HG02763 (cell line): ENCODE results near the gene MED13.
"Not testable (repeated sequence)": the region's sequence is repeated elsewhere in the genome, so short reads cannot be mapped to it uniquely, and the experiment has no call there.

Source experiments
- ATAC-seq: cut with Tn5 transposase; IDR thresholded peaks from one replicate; pipeline ENCODE4 v1.9.1; 2021; ENCODE audit warnings: mild to moderate bottlenecking, moderate library complexity; ENCODE audit not compliant: unreplicated experiment

MED13 gene

DNA sequence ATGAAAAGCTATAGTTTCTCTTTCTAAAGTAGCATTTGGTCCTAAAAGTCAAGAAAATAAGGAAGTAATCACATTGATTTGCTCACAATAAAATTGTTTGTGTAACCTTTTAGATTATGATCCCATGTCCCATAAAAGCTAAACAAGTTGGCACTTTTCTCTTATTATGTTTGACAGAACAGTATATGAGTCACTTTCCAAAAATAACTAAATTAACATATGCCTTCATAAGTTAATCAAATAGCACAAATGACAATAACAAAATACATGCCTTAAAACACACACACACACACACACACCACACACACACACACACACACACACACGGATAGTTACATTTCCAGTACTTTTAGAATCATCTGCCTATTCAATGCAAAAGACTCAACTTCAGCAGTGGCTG is 2.8 kb downstream of the MED13 start:
- ATAC-seq = no peak

DNA sequence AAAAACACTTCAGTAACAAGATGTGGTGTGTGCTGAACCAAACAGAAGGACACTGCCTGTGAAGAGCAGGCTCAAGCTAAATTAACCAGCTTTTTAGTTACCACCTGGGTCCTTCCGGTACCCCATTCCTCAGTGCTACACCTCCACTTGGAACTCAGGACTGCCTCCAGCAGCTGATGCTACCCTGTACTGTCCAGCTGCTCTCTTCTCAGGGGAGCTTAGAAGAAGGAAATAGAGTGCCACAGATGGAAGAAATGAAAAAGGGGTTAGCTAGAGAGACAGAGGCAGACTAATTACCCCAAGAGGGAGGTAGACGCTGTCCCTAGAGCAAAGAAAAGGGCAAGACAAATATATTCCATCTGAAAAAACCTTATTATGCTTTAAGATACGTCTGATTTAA is 5.7 kb downstream of the MED13 start:
- ATAC-seq = no peak

DNA sequence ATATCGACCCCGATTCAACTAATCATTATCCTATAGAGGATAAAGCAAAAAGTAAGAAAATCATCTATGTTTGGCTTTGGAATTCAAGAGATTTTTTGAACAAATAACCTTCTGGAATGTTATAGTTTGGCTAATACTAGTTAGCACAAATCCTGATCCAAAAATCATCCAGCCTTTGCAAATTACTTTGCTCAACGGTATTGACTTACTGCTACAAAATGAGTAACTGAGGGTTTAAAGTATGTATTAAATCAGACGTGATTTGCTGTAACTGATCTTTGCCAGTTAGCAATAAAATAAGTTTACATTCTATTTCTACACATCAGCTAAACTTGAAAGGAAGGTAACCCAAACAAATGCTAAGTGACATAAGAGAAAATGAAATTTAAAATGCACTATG is 6.5 kb downstream of the MED13 start:
- ATAC-seq = no peak

DNA sequence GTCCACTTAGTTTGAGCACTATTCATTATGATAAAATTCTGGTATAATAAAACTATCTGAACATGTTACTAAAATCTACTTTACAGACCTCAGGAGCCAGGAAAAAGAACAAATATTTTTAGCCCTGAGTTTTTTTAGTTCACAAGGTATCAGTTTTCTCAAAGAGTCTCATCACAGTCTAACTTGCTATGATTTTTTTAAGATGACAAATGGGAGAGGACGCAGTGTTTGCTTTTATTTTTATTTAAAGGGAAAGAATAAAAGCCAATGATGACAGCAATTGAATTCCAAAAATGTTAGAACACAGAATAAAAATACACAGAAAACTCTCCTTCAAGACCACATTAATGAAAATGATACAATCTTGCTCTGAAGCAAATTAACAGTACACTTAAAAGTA is 7.4 kb downstream of the MED13 start:
- ATAC-seq = no peak

DNA sequence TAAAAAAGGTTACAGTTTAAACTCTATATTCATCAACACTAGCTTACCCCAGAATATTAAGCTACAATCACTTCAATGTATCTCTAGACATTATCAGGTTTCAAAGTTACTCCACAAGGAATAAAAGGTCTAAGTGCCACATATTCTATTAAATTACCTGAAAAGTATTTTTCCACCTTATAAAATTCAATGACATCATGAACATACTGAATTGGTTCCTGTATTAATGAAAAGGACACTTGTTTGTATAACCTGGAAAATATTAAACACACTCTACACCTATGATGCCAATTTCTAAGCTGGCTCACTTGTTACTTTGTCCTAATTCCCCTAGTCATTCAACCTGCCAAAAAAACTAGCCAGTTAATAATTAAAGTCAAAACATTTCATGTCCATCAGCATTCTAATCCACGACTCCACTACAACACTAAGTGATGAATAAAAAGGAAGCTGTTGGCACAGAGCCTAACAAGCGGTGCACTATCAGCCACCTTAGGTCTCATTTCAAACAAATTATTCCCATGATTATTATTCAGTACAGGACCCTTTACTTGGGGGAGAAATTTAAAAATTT is 12.2 kb downstream of the MED13 start:
- ATAC-seq = no peak

DNA sequence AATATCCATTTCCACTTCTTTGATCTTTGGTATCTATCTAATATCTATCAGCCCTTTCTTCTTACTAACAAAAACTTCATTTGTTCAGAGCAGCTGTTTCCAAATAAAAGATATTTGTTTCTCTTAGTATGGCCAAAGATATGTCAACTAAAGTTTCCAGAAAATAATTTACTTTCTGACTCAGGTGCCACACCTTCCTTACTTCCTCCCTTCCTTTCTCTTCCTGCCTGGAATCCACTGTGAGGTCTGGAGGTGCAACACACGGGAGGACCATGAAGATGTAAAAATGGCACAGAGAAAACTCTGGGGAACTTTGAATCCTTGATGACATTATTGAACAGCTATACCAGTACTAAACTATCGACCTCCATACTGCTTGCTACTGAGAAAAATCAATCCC is 14.0 kb downstream of the MED13 start:
- no peak for ATAC-seq

DNA sequence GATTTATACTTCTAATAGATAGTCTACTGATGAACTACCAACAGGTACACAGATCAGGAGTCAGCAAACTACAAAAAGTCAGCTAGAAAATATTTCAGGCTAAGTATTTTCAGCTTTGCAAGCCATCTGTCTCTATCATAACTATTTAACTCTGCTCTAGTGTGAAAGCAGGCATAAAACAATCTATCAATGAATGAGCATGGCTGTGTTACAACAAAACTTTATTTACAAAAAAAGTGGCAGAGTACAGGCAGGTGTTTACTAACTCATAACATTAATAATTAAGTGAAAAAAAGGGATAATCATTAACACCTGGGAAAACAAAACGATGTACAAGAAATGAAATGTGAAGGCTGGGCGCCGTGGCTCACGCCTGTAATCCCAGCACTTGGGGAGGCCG is 15.8 kb downstream of the MED13 start:
- no peak for ATAC-seq

DNA sequence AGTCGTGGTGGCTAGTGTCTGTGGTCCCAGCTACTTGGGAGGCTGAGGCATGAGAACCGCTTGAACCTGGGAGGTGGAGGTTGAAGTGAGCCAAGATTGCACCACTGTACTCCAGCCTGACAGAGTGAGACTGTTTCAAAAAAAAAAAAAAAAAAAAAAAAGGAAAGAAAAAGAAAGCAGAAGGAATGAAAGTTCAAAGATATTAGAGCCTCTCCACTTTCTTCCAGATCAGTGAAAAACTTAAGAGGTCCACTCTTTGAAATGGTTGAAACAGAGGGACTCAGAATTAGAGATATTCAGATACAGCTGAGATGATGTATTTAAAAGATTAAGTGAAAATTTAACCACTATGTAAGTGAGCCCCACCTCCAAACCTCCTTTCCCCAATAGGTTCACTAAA is 16.8 kb downstream of the MED13 start:
- no peak for ATAC-seq

DNA sequence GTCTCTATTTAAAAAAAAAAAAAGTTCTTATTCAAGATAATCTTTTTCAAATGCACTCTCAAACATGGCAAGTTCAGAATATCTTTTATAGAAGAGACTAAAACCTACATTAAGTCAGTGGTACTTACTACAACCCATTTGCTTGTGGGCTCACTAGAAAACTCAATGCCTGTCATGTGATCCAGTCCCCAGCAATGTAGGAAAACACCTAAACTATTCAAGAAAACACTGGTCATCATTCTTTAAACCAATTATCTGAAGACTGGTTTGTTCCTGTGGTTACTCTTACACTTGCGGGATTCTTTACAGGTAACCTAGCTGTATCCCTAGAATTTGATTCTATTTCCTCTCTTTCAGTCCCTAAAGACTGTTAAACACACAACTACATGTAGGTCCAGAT is 19.6 kb downstream of the MED13 start:
- no peak for ATAC-seq

DNA sequence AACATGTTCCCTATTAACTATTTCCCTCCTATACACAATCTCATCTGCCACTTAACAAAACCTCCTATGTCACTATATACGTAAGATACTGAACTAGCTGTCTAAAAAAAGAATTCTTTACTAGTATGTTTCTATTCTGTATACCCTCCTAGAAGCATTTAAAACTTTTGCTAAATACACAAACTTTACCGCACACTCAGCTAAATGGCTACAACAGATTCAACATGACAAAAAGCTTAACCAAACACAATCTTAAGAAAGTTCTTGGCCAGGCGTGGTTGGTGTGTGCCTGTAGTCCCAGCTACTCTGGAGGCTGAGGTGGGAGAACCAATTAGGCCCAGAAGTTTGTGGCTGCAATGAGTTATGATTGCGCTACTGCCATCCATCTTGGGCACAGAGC is 20.0 kb downstream of the MED13 start:
- ATAC-seq = no peak

DNA sequence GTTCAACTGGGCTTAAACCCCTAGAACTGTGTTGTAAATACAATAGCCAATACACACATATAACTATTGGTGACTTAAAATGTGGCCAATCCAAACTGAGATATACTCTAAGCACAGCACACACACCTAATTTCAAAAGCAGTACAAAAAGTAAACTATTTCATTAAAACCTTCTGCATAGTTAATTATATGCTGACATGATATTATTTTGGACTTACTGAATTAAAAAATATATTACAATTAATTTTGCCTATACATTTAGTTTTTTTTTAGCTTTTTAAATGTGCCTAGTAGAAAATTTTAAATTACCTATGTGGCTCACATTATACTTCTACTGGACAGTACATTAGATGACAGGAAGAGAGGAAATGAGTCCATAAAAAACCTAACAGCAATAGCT is 21.5 kb downstream of the MED13 start:
- no peak for ATAC-seq

DNA sequence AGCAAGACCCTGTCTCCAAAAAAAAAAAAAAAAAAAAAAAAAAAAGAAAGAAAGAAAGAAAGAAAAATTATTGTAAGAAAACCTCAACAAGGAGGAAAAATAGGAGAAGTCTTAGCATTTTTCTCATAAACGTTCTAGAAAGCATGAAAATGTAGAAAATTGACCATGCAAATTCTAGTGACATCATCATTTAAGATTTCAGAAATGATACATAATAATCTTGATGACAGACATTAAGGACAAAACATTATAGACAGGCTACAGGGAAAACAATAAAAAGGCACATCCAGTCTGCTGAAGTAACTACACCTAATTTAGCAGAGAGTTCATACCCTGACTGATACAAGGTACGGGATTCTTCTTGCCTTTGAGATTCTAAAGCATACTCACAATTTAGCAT is 21.9 kb downstream of the MED13 start:
- ATAC-seq = no peak

DNA sequence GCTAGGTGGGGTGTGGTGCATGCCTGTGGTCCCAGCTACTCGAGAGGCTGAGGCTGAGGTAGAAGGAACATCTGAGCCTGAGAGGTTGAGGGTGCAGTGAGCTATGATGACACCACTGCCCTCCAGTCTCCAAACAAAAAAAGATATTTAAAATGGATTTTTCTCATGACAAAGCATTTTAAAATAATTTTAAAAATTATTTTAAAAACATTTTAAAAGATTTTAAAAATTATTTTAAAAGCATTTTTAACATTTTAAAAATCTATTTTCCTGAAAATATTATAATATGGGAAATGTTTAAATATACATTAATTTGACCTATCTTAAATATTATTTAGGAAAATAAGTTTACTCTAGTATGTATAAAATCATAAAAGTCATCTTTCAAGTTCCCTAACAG is 26.8 kb downstream of the MED13 start:
- no peak for ATAC-seq

DNA sequence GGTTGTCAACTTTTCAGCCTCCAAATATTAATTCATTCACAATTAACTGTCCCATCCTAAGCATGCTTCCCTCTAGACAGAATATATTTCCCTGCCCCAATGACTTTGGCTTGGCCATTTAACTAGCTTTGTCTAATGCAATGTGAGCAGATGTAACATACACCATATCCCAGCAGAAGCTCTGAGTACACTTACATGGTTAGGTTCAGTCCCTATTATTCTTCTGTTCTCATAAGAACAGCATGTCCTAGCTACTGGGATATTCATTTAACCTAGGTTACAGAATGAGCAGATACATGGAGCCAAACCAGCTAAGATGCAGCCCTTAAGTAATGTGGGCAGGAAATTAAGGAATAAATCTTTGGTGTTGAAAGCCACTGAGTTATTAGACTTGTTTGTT is 31.8 kb downstream of the MED13 start:
- no peak for ATAC-seq

DNA sequence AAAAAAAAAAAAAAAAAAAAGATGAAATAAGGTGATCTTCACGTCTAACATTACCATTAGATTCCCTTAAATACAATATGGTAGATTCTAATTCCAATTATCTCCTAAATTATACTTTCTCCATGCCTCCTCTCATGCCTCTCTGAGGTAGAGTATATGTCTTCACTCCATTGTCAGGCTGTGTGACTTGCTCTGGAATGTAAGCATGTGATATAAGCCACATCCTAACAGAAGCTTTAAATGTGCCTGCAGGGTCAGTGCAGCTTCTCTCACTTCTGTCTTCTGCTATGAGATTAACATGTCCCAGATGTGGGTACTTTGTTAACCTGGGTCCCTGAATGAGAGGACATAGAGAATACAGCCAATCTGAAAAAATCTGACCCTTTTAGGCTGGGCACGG is 32.6 kb downstream of the MED13 start:
- no peak for ATAC-seq

DNA sequence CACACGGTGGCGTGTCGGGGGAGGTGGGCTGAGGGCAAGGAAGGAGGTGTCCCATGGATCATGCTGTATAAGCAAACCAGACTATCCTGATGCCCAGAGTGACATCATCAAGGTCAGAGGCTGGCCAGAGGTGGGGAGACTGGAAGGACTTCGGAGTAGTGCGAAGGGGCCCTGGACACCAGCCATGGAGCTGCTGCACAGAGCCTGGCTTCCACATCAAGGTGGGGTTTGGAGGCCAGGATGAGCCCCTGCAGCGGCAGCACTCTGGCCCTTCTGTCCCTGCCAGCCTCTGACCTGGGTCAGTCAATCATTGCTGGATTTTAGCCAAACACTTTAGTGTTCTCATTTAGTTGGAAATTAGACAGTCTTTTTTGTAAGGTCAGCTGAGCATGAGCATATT is 34.8 kb downstream of the MED13 start:
- no peak for ATAC-seq

DNA sequence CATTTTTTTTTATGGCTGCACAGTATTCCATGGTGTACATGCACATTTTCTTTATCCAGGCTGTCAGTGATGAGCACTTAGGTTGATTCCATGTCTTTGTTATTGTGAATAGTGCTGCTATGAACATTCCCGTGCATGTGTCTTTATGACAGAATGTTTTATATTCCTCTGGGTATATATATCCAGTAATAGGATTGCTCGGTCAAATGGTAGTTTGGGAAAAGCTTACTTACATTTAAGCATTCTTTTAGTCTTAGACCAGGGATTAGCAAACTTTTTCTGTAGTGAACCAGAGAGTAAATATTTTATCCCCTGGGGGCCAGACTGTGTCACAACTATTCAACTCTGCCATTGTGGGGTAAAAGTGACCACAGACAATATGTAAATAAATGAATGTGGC is 40.2 kb downstream of the MED13 start:
- no peak for ATAC-seq

DNA sequence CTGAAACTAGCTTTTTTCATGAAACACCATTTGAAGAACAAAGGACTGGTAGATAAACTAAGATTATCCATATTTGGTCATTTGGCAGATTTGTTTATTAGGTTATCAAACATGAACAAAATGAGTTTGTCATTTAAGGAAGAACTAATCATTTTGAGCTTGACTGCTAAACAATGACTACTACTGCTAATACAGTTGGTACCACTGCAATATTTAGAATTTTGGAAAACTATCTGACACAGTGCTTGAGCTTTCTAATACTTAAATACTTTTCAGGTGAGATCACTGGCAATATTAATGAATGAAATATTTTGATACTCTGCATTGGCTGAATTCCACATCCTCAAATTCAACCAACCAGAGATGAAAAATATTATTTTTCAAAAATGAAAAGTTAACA is 47.2 kb downstream of the MED13 start:
- no peak for ATAC-seq

DNA sequence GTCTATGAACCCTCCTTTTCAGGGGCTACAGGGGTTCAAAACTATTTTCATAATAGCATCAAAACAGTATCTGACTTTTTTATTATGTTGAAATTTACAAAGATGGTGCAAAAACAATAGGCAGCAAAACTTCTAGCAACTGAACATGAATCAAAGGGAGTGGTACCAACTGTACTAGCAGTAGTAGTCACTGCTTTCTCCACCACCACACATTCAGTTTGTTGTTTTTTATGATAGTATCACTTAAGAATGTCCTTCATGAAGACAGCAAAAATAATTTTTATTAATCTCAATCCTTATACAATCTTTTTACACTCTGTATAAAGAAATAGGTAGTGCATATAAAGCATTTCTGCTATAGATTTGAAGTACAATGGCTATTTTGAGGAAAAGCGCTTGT is 47.6 kb downstream of the MED13 start:
- ATAC-seq = no peak

DNA sequence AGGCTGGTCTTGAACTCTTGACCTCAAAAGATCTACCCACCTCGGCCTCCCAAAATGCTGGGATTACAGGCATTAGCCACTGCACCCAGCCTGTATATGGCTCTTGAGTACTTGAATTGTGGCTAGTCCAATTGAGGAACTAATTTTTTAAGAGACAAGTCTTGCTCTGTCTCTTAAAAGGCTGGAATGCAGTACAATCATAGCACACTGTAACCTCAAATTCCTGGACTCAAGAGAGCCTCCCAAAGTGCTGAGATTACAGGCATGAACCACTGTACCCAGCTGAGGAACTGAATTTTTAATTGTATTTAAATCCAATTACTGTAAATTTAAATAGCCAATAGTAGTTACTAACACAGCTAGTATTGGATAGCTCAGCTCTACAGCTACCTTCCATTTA is 50.6 kb downstream of the MED13 start:
- ATAC-seq = no peak

DNA sequence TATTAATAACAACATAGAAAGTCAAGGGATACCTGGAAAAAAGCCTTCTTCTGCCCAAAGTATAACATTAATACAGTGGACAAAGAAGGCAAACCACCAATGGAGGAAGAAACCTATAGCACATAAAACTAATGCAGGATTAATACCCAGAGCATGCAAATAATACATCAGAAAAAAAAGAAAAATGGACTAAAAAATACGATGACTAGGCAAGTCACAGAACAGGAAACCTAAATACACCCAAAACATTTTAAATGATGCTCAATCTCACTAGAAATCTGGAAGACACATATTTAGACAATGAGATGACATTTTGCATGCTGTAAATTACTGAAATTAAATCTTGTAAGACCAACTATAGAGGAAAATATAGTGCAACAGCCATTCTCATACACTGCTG is 55.9 kb downstream of the MED13 start:
- ATAC-seq = no peak

DNA sequence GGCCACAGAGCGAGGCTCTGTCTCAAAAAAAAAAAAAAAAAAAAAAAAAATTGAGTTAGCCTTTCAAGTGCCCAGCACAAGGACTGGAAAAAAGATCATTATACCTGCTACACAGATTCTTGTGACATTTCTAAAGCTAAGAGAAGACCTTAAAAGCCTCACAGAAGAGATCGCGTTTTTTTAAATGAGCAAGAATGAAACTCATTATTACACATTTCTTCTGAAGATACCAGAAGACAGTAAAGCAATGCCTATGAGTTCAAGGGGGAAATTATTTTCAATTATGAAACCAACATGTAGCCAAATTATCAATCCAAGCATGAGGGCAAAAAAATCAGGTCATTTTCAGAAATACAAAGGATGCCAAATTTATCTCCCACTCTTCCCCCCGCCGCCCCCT is 56.8 kb downstream of the MED13 start:
- no peak for ATAC-seq

DNA sequence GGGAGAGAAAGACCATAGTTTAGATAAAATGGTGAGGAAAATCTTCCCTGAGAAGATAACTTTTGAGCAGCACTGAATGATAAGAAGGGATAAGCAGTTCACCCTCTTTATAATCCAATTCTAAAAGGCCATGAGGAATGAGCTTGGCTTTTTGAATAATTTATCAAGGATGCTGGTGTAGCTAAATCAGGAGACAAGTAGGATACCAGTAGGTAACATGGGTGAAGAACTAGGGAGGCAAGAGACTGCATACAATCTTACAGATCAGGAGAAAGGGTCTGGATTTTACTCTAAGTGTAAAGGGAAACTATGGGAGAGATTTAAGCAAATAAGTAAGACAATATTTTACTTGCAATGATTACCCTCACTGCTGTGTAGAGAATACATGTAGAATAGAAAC is 60.7 kb downstream of the MED13 start:
- ATAC-seq = no peak

DNA sequence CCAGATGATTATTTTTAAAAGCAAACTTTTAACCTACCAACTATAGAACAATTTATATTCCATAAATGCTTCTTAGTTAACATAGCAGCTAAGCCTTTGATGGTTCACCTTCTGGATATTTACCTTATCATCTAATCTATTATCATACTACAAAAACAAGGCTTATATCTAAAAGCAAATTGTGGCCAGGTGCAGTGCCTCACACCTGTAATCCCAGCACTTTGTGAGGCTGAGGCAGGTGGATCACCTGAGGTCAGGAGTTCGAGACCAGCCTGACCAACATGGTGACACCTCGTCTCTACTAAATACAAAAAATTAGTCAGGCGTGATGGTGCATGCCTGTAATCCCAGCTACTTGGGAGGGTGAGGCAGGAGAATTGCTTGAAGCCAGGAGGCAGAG is 61.9 kb downstream of the MED13 start:
- not testable (repeated sequence) for ATAC-seq
